ENCODE data around the gene PREX1. TPM values are rescaled to one million over a fixed set of nuclear protein-coding genes. Genes with fewer than 3 reads are reported as not detected.

Gene PREX1
- total RNA-seq, 2 experiments from 2014 or later, result 20.7 to 25.3 TPM

DNA sequence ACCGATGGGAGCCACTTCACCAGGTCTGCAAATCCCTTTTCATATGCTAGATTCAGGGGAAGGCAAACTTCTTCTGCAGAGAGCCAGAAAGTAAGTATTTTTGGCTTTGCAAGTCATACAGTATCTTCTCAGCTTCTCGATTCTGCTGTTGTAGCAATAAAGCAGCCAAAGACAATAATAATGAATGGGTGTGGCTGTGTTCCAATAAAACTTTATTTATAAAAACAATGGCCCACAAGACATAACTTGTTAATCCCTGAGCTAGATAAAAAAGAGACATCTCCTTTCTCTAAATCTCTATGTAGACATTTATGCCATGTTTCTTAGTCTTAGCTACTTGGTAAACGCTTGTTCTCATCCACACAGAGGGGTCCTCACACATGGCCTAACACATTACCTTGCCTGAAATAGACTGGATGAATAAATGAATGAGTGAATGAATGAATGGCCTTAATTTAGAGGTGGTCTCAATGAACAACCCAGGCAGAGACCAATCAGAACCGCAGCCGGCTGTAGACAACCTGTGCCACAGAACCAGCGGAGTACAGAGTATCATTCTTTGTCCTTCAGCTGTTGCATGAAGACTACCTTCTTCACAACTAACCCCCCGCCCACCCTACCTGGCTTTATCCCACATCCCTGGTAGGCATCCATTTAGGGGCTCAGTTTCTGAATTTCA lies 13.5 kb upstream of the PREX1 start:
- POLR2A ChIA-PET, result interaction anchor here (0.7 to 1.4 kb wide), 4 partner anchors 11 to 114 kb away, joined by 3 to 4 read pairs (median 3); no protein-coding TSS in a partner anchor
- Histone ChIP-seq H4K20me1 (ENCODE audit: insufficient read depth, low read length) (no peaks in the 10 kb centered on the region), H3K4me2 (ENCODE audit: low read length) (peak overlapping the region; percentile 30; the same call in 1 of the 2 replicates), H3K9me2 (ENCODE audit: insufficient read depth, low read length) (no peaks in the 10 kb centered on the region), H3K4me1 (ENCODE audit: insufficient read depth, low read length, poor library complexity, severe bottlenecking) (peaks cover 44% of the 10 kb centered on the region), H3K36me3 (ENCODE audit: insufficient read depth, low read length) (no peaks in the 10 kb centered on the region), H3K9me3 (ENCODE audit: low read length) (no peaks in the 10 kb centered on the region), H3K79me2 (ENCODE audit: insufficient read depth, low read depth, low read length) (no peaks in the 10 kb centered on the region), H3K27ac (ENCODE audit: low read depth, low read length, poor library complexity, severe bottlenecking) (no peak overlapping the region), H2AFZ (ENCODE audit: low read length) (peak overlapping the region; percentile 47; the same call in 1 of the 2 replicates), H3K4me3 (ENCODE audit: low read depth, low read length, poor library complexity, severe bottlenecking) (no peak overlapping the region)
- DNase-seq (ENCODE audit: low spot score), result no peak
- CTCF ChIA-PET (ENCODE audit: unreplicated experiment), result no interaction called here
- intact Hi-C loops (cut with micrococcal nuclease; ENCODE audit: unreplicated experiment), result no loop called here
- no TSS peak for BruUV-seq (replicated peaks)
- no peak for TF ChIP-seq EZH2phosphoT487 (IDR thresholded peaks at IDR 0.05; ENCODE audit: borderline replicate concordance, low read depth, low read length)
- TF ChIP-seq, protein P1, sequence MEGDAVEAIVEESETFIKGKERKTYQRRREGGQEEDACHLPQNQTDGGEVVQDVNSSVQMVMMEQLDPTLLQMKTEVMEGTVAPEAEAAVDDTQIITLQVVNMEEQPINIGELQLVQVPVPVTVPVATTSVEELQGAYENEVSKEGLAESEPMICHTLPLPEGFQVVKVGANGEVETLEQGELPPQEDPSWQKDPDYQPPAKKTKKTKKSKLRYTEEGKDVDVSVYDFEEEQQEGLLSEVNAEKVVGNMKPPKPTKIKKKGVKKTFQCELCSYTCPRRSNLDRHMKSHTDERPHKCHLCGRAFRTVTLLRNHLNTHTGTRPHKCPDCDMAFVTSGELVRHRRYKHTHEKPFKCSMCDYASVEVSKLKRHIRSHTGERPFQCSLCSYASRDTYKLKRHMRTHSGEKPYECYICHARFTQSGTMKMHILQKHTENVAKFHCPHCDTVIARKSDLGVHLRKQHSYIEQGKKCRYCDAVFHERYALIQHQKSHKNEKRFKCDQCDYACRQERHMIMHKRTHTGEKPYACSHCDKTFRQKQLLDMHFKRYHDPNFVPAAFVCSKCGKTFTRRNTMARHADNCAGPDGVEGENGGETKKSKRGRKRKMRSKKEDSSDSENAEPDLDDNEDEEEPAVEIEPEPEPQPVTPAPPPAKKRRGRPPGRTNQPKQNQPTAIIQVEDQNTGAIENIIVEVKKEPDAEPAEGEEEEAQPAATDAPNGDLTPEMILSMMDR (conservative IDR thresholded peaks at IDR 0.05; ENCODE audit: low read length), result no peak

DNA sequence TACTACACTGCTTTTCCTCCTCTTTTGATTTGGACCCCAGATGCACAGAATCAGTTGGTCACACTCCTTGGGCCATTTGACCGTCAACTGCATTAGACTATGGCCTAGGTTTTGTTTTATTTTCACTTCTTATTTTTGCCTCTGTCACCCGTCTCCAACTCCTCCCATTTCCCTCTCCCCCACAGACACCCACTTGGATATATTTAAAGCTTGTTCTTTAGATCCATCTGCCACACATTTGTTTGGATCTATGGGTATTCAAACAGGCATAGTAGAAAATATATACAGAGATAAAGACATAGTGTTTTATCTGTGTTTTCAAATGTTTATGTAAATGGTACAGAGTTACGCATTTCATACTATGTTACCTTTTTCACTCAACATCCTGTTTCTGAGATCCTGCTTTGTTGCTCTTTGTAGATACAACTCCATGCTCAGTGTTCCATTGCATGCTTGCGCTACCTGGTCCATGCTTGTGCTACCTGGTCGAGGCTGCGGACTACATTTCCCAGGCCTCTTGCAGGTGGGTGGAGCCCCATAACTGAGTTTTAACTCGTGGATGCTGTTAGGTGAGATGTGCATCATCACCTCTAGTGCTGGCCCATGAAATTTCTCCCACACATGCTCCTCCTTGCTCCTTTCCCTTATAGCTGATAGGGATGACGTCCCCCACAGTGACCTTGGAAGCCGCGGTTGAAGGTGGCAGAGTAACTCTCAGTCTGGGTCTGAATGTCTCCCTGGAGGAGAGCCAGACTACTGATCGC lies 11.5 kb upstream of the PREX1 start:
- Histone ChIP-seq H3K9me2 (ENCODE audit: insufficient read depth, low read length) (no peaks in the 10 kb centered on the region), H4K20me1 (ENCODE audit: insufficient read depth, low read length) (no peaks in the 10 kb centered on the region), H3K4me3 (ENCODE audit: low read depth, low read length, poor library complexity, severe bottlenecking) (peak overlapping the region; percentile 12), H2AFZ (ENCODE audit: low read length) (peak overlapping the region; percentile 91), H3K4me2 (ENCODE audit: low read length) (peak overlapping the region; percentile 58), H3K27ac (ENCODE audit: low read depth, low read length, poor library complexity, severe bottlenecking) (peak overlapping the region; percentile 14), H3K4me1 (ENCODE audit: insufficient read depth, low read length, poor library complexity, severe bottlenecking) (peaks cover 33% of the 10 kb centered on the region), H3K36me3 (ENCODE audit: insufficient read depth, low read length) (no peaks in the 10 kb centered on the region), H3K9me3 (ENCODE audit: low read length) (no peaks in the 10 kb centered on the region), H3K79me2 (ENCODE audit: insufficient read depth, low read depth, low read length) (no peaks in the 10 kb centered on the region)
- DNase-seq (ENCODE audit: low spot score), result peak; percentile 50
- intact Hi-C loops (cut with micrococcal nuclease; ENCODE audit: unreplicated experiment), result no loop called here
- POLR2A ChIA-PET, result no interaction called here
- CTCF ChIA-PET (ENCODE audit: unreplicated experiment), result no interaction called here
- BruUV-seq (replicated peaks), result no TSS peak
- TF ChIP-seq, protein P1 (conservative IDR thresholded peaks at IDR 0.05; ENCODE audit: low read length), result no peak
- TF ChIP-seq EZH2phosphoT487 (IDR thresholded peaks at IDR 0.05; ENCODE audit: borderline replicate concordance, low read depth, low read length), result no peak

DNA sequence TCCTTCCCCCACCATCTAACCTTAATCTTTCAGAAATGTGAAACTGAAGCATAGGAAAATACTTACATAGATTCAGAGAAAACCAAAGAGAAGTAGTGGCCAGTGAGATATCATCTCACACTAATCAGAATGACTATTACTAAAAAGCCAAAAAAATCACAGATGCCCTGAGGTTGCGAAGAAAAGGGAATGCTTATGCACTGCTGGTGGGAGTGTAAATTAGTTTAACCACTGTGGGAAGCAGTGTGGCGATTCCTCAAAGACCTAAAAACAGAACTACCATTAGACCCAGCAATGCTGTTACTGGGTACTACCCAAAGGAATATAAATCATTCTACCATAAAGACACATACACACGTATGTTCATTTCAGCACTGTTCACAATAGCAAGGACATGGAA lies 9.2 kb upstream of the PREX1 start:
- no peak overlapping the region for H3K4me3 ChIP-seq (ENCODE audit: low read depth, low read length, poor library complexity, severe bottlenecking)
- TF ChIP-seq, protein P1 (conservative IDR thresholded peaks at IDR 0.05; ENCODE audit: low read length), result no peak
- no peak for TF ChIP-seq EZH2phosphoT487 (IDR thresholded peaks at IDR 0.05; ENCODE audit: borderline replicate concordance, low read depth, low read length)
- H3K4me2 ChIP-seq (ENCODE audit: low read length), result no peak overlapping the region
- no peak overlapping the region for H2AFZ ChIP-seq (ENCODE audit: low read length)
- POLR2A ChIA-PET, result no interaction called here
- CTCF ChIA-PET (ENCODE audit: unreplicated experiment), result no interaction called here
- no peak overlapping the region for H3K27ac ChIP-seq (ENCODE audit: low read depth, low read length, poor library complexity, severe bottlenecking)
- no peaks in the 10 kb centered on the region for H3K79me2 ChIP-seq (ENCODE audit: insufficient read depth, low read depth, low read length)
- H3K9me2 ChIP-seq (ENCODE audit: insufficient read depth, low read length), result no peaks in the 10 kb centered on the region
- DNase-seq (ENCODE audit: low spot score), result no peak
- intact Hi-C loops (cut with micrococcal nuclease; ENCODE audit: unreplicated experiment), result no loop called here
- H3K36me3 ChIP-seq (ENCODE audit: insufficient read depth, low read length), result no peaks in the 10 kb centered on the region
- BruUV-seq (replicated peaks), result no TSS peak
- peaks cover 31% of the 10 kb centered on the region for H3K4me1 ChIP-seq (ENCODE audit: insufficient read depth, low read length, poor library complexity, severe bottlenecking)
- H3K9me3 ChIP-seq (ENCODE audit: low read length), result no peaks in the 10 kb centered on the region
- no peaks in the 10 kb centered on the region for H4K20me1 ChIP-seq (ENCODE audit: insufficient read depth, low read length)

Measured in OCI-LY7 (cell line).